HG02852 (cell line): ENCODE measurements around the gene CDCA4.
A peak's percentile ranks its signal among the peaks of the same experiment; 100 is the strongest.
"Not testable (repeated sequence)": the region's sequence is repeated elsewhere in the genome, so short reads cannot be mapped to it uniquely, and the experiment has no call there.

Experiments used
- ATAC-seq: cut with Tn5 transposase; IDR thresholded peaks from one replicate; pipeline ENCODE4 v1.9.1; 2021; ENCODE audit warnings: mild to moderate bottlenecking, moderate library complexity; ENCODE audit not compliant: unreplicated experiment

The CDCA4 gene

GRCh38 chr14:105058521-105059034 is 37.7 kb upstream of the CDCA4 start:
- ATAC-seq, result no peak

GRCh38 chr14:105056303-105056831 is 35.5 kb upstream of the CDCA4 start:
- no peak for ATAC-seq

GRCh38 chr14:105055736-105056302 is 34.9 kb upstream of the CDCA4 start:
- no peak for ATAC-seq

- no peak for ATAC-seq
Observed at GRCh38 chr14:105055334-105055733, 34.5 kb upstream of the CDCA4 start.

- no peak for ATAC-seq
Observed at GRCh38 chr14:105053996-105054395, 33.1 kb upstream of the CDCA4 start.

- ATAC-seq, result no peak
Observed at GRCh38 chr14:105053421-105053820, 32.5 kb upstream of the CDCA4 start.

GRCh38 chr14:105052110-105052458 is 31.2 kb upstream of the CDCA4 start:
- ATAC-seq, result no peak

- no peak for ATAC-seq
Observed at GRCh38 chr14:105051182-105052109, 30.6 kb upstream of the CDCA4 start.

GRCh38 chr14:105050551-105050897 is 29.6 kb upstream of the CDCA4 start:
- no peak for ATAC-seq

GRCh38 chr14:105049753-105050550 is 29.1 kb upstream of the CDCA4 start:
- no peak for ATAC-seq

GRCh38 chr14:105047283-105048016 is 26.6 kb upstream of the CDCA4 start:
- no peak for ATAC-seq

GRCh38 chr14:105046891-105047282 is 26.0 kb upstream of the CDCA4 start:
- ATAC-seq, result no peak

- ATAC-seq, result peak; percentile 57
Observed at GRCh38 chr14:105045710-105046326, 24.9 kb upstream of the CDCA4 start.

- no peak for ATAC-seq
Observed at GRCh38 chr14:105043641-105044040, 22.8 kb upstream of the CDCA4 start.

GRCh38 chr14:105042813-105043212 is 21.9 kb upstream of the CDCA4 start:
- no peak for ATAC-seq

GRCh38 chr14:105041841-105042765 is 21.2 kb upstream of the CDCA4 start:
- ATAC-seq, result no peak

- ATAC-seq, result no peak
Observed at GRCh38 chr14:105039458-105040205, 18.7 kb upstream of the CDCA4 start.

- not testable (repeated sequence) for ATAC-seq
Observed at GRCh38 chr14:105035616-105036015, 14.7 kb upstream of the CDCA4 start.
